SH-SY5Y (cell line): ENCODE results near the gene SDC3.

ENCODE experiments used
- GATA2 ChIP-seq: IDR thresholded peaks from 2 replicates; pipeline ENCODE4 v1.6.1; 2011; ENCODE audit warnings: mild to moderate bottlenecking, low read depth, low read length
- GATA3 ChIP-seq: IDR thresholded peaks from 2 replicates; pipeline ENCODE4 v1.6.1; 2011; ENCODE audit warnings: low read depth, mild to moderate bottlenecking, low read length, moderate library complexity

GRCh38 chr1:30929135-30929889 is 20.8 kb upstream of the SDC3 start:
- no peak for TF ChIP-seq GATA2
- no peak for TF ChIP-seq GATA3
